Psoas muscle (tissue), 8 donors: ENCODE data around the gene SYCP2L. TPM values are rescaled to one million over a fixed set of nuclear protein-coding genes. Genes with fewer than 3 reads are reported as not detected.

Experiments used
- ATAC-seq, 4 donors: fragments of 200-7000 bp; cut with Tn5 transposase; one replicate each; pipeline ENCODE4 v1.9.1; 2020; ENCODE audit warnings: moderate library complexity in 3 of 4, mild to moderate bottlenecking in 2 of 4
- DNase-seq, 2 donors: peaks; one replicate each; pipeline ENCODE4 v3.0.0-alpha.2; 2020
- H3K27ac ChIP-seq: fragments of 200-600 bp; one replicate; pipeline ENCODE4 v1.8.0; 2022
- H3K27me3 ChIP-seq, 3 donors: fragments of 200-600 bp in 1 of 3; one replicate each; pipeline versions ENCODE4 v1.6.1 to v1.8.0; 2013 to 2022; ENCODE audit warnings: low read length in 2 of 3, mild to moderate bottlenecking in 2 of 3, moderate library complexity in 1 of 3; ENCODE audit not compliant: insufficient read depth in 3 of 3
- H3K36me3 ChIP-seq, 2 donors: fragments of 200-600 bp in 1 of 2; one replicate each; pipeline versions ENCODE4 v1.6.1 to v1.8.0; 2013 to 2022; ENCODE audit warnings: low read depth in 1 of 2, mild to moderate bottlenecking in 1 of 2, moderate library complexity in 1 of 2; ENCODE audit not compliant: insufficient read depth in 1 of 2
- H3K4me1 ChIP-seq: fragments of 200-600 bp; one replicate; pipeline ENCODE4 v1.8.0; 2022
- H3K4me3 ChIP-seq: fragments of 200-600 bp; one replicate; pipeline ENCODE4 v1.8.0; 2022; ENCODE audit warnings: mild to moderate bottlenecking
- H3K9me3 ChIP-seq: fragments of 200-600 bp; one replicate; pipeline ENCODE4 v1.8.0; 2022
- WGBS, 3 donors: extraction: QIAGEN DNeasy Blood & Tissue Kit; methylation state at CpG; one replicate each; pipeline versions ENCODE4 v1.1.6 to v1.1.7; 2013; 5-methylcytosine and 5-hydroxymethylcytosine counted together
- intact Hi-C, 2 donors: fragments of 100-400 bp; cut with DNase I; formaldehyde crosslinking; loops; one replicate each; pipeline versions ENCODE4 v1.11.0 to v1.14.2; 2022
- polyA plus RNA-seq, 3 donors: library from polyadenylated mRNA; stranded (reverse); fragments of 200-250 nt; gene quantifications; one replicate each; pipeline ENCODE4 v1.2.3, GENCODE V29; 2013
- total RNA-seq, 4 donors: library from RNA; stranded (reverse); fragmentation: NEBNext Ultra II Directional in 2 of 4; extraction: Animal tissue kit (Norgen Biotek cat#: 25700) in 2 of 4; gene quantifications; one replicate each; pipeline versions ENCODE4 v1.2.1 to v1.2.4, GENCODE V29; 2021 to 2023
- TF ChIP-seq, protein P1 (sequence below): fragments of 200-600 bp; IDR thresholded peaks from one replicate; pipeline ENCODE4 v1.8.0; 2022; ENCODE audit warnings: antibody characterized with exemption
- donor health status: healthy with polysubstance abuse.
- donor health status: DM: no; HTN: no; CAD: no; lungs with moderate emphysema.
- donor health status: Bipolar disorder and iron deficiency.
- donor health status: healthy.
- donor health status: DM: yes; HTN: yes; CAD: no.
- donor health status: DM: no; HTN: no; CAD: no.
- donor health status: DM: no; HTN: no; CAD: no.
- donor health status: DM: yes; HTN: yes; CAD: no.

The SYCP2L gene
- total and polyA plus RNA-seq, 7 donors, result 0.08 to 0.99 (median 0.19) TPM; not detected in 1

DNA sequence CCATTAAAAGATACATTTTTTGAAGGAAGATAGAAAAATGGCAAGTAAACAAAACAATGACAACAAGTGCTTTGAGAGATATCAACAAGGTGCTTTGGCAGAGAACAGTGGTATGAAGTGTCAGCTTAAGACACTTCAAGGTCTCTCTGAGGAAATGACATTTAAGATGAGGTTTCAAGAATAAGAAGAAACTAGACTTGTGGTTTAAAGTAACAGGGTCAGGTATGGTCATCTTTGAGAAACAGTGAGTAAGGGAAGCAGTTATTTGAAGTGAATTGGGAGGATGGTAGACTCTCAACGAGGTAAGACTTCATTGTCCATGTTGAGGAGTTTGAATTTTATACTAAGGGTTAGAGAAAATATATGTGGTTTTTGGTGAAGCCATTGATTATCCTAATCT is 77.8 kb downstream of the SYCP2L start:
- ATAC-seq (no peak), DNase-seq (no peak)
- Histone ChIP-seq H3K36me3 (no peaks in the 10 kb centered on the region), H3K4me3 (no peak overlapping the region), H3K4me1 (no peaks in the 10 kb centered on the region), H3K27ac (no peak overlapping the region), H3K27me3 (no peaks in the 10 kb centered on the region), H3K9me3 (no peaks in the 10 kb centered on the region)
- intact Hi-C loops, result no loop called here
- TF ChIP-seq, protein P1, sequence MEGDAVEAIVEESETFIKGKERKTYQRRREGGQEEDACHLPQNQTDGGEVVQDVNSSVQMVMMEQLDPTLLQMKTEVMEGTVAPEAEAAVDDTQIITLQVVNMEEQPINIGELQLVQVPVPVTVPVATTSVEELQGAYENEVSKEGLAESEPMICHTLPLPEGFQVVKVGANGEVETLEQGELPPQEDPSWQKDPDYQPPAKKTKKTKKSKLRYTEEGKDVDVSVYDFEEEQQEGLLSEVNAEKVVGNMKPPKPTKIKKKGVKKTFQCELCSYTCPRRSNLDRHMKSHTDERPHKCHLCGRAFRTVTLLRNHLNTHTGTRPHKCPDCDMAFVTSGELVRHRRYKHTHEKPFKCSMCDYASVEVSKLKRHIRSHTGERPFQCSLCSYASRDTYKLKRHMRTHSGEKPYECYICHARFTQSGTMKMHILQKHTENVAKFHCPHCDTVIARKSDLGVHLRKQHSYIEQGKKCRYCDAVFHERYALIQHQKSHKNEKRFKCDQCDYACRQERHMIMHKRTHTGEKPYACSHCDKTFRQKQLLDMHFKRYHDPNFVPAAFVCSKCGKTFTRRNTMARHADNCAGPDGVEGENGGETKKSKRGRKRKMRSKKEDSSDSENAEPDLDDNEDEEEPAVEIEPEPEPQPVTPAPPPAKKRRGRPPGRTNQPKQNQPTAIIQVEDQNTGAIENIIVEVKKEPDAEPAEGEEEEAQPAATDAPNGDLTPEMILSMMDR, result no peak
- 72 to 76% (median 73%) methylated on average over 1 of the region's 1 CpG for WGBS, 3 donors

- no peaks in the 10 kb centered on the region for H3K27me3 ChIP-seq
- no peak overlapping the region for H3K27ac ChIP-seq
- H3K4me3 ChIP-seq, result no peak overlapping the region
- no peaks in the 10 kb centered on the region for H3K4me1 ChIP-seq
- intact Hi-C loops, result no loop called here
- no peak for DNase-seq
- no peak for ATAC-seq
- no peaks in the 10 kb centered on the region for H3K36me3 ChIP-seq
- H3K9me3 ChIP-seq, result no peaks in the 10 kb centered on the region
- 59 to 80% (median 62%) methylated on average over 2 of the region's 2 CpGs for WGBS, 3 donors
- TF ChIP-seq, protein P1, result no peak
Observed at GRCh38 chr6:10968776-10969175, 81.9 kb downstream of the SYCP2L start.

DNA sequence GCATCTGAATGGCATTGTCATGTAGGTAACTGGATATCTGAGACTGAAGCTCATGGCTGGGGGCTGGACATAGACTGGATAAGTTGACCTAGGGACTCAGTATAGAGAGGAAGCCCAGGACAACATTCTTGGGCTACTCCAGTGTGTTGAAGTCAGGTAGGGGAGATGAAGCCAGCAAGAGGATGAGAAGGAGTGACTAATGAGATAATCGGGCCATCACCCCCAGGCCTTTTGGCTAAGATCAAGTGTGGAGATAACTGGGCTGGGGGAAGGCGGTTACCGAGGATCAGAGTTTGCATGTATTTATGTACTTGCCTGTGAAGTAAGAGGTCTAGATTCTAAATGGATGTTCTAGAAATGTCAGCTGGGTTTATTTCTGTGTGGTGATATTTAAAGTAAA is 83.9 kb downstream of the SYCP2L start:
- no peak overlapping the region for H3K4me3 ChIP-seq
- no peak for ATAC-seq
- H3K4me1 ChIP-seq, result no peaks in the 10 kb centered on the region
- intact Hi-C loops, result no loop called here
- 91 to 95% (median 92%) methylated on average over 3 of the region's 3 CpGs for WGBS, 3 donors
- H3K27ac ChIP-seq, result no peak overlapping the region
- H3K9me3 ChIP-seq, result no peaks in the 10 kb centered on the region
- no peak for DNase-seq
- TF ChIP-seq, protein P1, result no peak
- H3K27me3 ChIP-seq, result no peaks in the 10 kb centered on the region
- no peaks in the 10 kb centered on the region for H3K36me3 ChIP-seq

GRCh38 chr6:10972196-10972595 is 85.3 kb downstream of the SYCP2L start:
- DNase-seq (no peak), ATAC-seq (no peak)
- intact Hi-C loops, result no loop called here
- Histone ChIP-seq H3K27me3 (no peaks in the 10 kb centered on the region), H3K4me3 (no peak overlapping the region), H3K27ac (no peak overlapping the region), H3K4me1 (no peaks in the 10 kb centered on the region), H3K9me3 (no peaks in the 10 kb centered on the region), H3K36me3 (no peaks in the 10 kb centered on the region)
- TF ChIP-seq, protein P1, result no peak
- 51 to 61% (median 56%) methylated on average over 3 of the region's 3 CpGs for WGBS, 3 donors

DNA sequence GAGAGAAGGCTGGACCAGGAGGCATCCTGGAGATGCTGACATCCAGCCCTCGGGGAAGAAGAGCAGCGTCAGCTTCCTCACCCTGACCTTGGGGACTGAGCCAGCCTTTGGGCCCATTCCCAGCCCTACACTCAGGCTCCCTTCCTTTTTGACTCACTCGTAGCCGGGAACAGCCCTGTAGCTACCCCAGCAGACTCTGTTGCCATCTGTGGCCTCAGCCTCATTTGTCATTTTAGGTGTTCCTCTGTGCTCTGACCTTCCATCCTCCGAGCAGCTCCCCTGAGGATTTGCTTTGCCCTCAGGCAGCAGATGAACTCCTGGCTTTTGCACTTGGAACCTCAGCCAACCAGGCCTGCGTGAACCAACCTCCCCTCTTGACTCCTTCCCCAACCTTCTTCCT is 89.7 kb downstream of the SYCP2L start:
- no peaks in the 10 kb centered on the region for H3K9me3 ChIP-seq
- 53 to 62% (median 56%) methylated on average over 6 of the region's 6 CpGs for WGBS, 3 donors
- TF ChIP-seq, protein P1, result no peak
- intact Hi-C loops, result no loop called here
- no peak overlapping the region for H3K4me3 ChIP-seq
- DNase-seq, result no peak
- no peak for ATAC-seq
- H3K4me1 ChIP-seq, result no peaks in the 10 kb centered on the region
- no peaks in the 10 kb centered on the region for H3K36me3 ChIP-seq
- H3K27ac ChIP-seq, result no peak overlapping the region
- peaks cover 0 to 3% (median 2%) of the 10 kb centered on the region in 3 donors for H3K27me3 ChIP-seq
